SK-MEL-5 (cell line): ENCODE results near the gene RTKN2. TPM values are rescaled to one million over a fixed set of nuclear protein-coding genes. Genes with fewer than 3 reads are reported as not detected.

Source experiments
- DNase-seq: peaks from one replicate; pipeline ENCODE4 v3.0.0-alpha.2; 2016; ENCODE audit warnings: low read depth, low spot score
- in situ Hi-C: cut with HindIII; loops from 2 replicates; pipeline ENCODE4 v1.10.0; 2016; ENCODE audit warnings: low sequenced_read_pairs, high pct_unique_total_duplicates, low pct_unique_long_range_greater_than_20kb
- total RNA-seq: library from RNA; depleted of rRNA; stranded (reverse); fragments of >200 nt; shearing (Covaris generic); gene quantifications from 2 replicates; pipeline ENCODE4 v1.2.3, GENCODE V29; 2014

The RTKN2 gene
- total RNA-seq, 1 experiment from 2014 or later: 0.98 TPM

DNA sequence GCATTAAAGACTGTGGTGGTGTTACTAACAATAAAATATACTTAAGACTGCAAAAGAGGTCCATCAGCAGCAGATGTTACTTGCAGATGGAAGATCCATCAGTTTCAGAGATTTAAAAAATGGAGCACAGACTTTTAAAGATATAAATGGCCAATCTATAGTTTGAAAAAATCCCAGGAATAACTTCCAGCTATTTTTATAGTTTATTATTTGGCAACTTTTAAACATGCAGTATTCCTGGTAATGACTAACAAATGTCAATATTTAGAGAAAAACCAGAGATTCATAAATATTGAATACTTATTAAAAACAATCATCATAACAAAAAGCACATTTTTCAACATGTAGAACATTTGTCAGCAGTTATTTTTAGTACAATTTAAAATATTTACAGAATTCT, 30.7 kb downstream of the RTKN2 start:
- in situ Hi-C loops: no loop called here
- no peak for DNase-seq

DNA sequence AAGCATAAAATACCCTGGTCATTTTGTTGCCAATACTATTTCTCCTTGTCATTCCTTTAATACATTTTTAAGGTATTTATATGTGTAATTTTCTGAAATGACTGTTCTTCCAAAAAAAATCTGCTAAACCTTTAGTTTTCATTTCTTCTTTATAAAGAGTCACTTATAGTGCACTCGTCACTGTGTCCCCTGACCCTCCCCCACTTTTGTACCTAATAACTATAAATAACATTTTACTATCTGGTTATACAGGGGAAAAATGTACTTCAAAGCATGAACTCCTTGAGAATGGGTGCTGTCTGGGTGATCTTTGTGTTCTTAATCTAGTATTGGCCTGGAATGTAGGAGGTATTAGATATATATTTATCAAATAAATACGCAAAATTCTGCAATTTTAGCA, 31.1 kb downstream of the RTKN2 start:
- no peak for DNase-seq
- in situ Hi-C loops: no loop called here

- DNase-seq: no peak
- in situ Hi-C loops: no loop called here
Observed at GRCh38 chr10:62234077-62234605, 34.5 kb downstream of the RTKN2 start.

DNA sequence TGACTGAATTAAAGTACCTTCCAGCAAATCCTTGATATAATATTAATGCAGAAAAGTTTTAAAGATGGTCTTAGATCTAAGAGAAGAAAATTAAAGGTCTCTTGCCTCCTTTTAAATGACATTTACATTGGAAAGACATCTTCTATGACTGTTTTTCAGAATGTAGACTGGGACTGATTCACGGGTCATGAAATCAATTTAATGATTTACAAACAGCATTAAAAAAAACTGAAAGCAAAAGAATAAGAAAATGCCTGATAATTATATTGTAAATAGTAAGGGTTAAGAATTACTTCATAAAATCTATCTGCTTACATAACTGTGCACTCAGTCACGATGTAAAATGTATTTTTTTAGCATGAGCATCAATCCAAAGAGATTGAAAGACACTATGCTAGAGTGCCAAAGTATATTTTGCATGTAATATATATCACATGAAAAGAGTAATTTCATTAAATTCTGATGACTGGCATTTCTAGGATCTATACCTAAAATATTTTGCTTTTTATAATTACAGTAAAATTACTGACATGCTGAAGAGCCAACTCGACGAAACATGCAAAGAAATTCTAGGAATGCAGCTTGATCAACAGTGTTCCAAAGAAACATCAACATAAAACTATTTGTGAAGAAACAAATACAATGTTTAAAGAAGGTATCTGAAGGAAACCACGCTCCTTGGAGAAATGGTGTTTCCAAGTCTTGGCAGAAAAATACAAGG, 35.1 kb downstream of the RTKN2 start:
- in situ Hi-C loops: no loop called here
- DNase-seq: no peak

DNA sequence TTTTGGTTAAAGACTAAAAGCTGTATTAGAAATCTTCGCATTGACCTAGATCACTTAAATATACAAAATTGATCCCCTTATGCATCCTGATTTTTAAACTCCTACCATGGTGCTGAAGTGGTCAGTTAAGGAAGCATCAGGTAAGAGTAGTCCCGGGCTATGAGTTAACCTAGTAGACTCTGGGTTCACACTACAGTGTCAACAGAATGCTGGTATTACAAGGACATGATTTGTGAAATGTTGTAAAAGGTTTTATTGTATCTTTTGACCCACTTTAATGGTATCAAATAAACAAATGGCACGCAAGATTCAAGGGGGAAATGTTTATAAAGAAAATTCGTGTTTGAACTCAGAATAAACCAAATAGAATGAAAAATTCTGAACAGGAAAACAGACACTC, 36.8 kb downstream of the RTKN2 start:
- no peak for DNase-seq
- in situ Hi-C loops: no loop called here

GRCh38 chr10:62231371-62231770, 37.3 kb downstream of the RTKN2 start:
- no peak for DNase-seq
- in situ Hi-C loops: no loop called here

GRCh38 chr10:62230344-62231121, 38.1 kb downstream of the RTKN2 start:
- in situ Hi-C loops: no loop called here
- DNase-seq: no peak

GRCh38 chr10:62225362-62225761, 43.3 kb downstream of the RTKN2 start:
- in situ Hi-C loops: no loop called here
- DNase-seq: no peak

DNA sequence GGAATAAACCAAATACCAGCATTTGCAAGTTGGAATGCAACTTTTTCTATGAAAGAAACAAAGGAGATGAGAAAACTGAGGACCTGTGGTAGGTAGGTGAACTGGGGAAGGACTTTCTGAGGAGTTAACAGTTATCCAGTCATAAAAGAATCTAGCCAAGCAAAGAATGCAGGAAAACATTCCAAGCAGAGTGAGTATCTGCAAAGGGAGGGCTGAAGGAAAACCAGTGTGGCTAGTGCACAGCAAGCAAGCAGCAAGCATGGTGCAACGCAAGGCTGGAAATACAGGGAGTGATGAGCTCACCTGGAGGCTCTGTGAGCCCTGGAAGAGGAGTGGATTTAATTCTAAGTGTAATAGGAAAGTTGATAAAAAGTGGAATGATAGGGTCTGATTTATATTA, 44.0 kb downstream of the RTKN2 start:
- in situ Hi-C loops: no loop called here
- DNase-seq: no peak

DNA sequence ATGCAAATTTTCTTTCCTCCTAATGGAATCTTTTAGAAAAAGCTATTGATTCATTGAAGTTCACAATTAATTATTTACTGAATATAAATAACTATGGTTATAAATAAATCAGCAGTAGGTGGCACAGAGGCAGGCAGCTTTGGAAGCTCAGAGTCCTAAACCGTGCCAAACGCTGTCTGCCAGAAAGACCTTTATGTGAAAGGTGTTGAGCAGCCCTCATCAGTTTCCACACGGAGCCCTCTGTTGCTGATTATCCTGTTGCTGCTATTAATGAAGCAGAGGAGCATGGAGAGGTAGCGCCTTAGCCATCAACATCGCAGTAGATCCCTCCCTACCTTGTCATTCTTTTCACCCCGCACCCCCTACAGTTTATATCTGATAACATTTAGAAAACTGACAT, 51.0 kb downstream of the RTKN2 start:
- no peak for DNase-seq
- in situ Hi-C loops: no loop called here

DNA sequence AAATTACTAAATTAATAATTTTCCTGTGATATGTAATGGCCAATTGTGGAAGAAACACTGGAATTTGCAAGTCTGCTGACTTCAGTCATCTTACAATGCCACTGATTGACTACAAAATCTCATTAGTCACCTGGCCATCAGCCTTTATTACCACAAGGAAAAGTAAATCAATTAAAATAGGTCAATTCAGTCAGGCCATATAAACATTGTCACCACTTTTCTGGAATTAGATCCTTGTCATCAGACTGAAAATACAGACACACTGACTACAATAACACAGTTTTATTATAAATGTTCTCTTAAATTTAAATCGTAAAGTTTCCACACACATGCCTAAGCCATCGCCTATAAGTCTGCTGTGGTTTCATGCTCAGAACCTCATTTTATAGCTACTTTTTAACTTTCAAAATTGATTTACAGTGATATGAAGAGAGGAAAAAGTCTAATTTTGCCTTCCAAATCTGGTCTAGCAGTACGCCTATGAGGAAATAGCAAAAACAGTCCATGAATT, 54.2 kb downstream of the RTKN2 start:
- no peak for DNase-seq
- in situ Hi-C loops: no loop called here

- in situ Hi-C loops: no loop called here
- no peak for DNase-seq
Observed at GRCh38 chr10:62205750-62206399, 62.8 kb downstream of the RTKN2 start.

DNA sequence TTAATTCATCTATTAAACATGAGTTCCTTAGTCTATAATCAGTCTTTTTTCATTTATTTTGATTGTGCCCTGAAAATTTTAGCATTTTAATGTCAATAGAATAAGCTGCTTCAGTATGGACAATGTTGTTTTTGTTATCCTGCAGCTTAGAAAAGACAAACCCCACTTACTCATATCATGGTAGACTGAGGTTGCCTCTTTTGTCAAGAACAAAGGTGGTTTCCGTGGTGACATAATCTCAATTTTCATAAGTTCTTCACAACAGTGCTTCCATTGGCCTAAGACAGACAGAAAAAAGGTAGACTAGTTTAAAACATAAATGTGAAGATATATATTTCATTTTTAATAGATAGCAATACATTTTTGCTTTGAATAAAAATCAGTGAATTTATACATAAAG, 69.1 kb downstream of the RTKN2 start:
- peak; percentile 6 for DNase-seq
- in situ Hi-C loops: no loop called here

DNA sequence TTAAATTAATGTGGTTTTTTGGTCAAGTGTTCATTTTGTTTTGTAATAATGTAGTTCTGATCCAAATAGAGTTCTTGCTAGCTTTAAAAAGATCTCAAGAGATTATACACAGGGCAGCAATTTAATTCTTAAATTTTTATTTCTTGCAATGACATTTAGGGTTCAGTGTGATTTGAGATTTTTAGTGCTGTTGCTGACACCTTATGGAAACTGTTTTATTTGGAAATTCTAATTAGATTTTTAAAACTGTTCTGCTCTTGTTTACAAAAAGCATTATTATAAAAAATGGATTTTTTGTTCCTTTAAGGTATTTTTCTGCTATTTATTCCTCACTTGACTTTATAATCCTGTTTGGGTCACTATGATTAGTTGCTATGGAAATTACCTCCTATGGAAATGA, 72.1 kb downstream of the RTKN2 start:
- DNase-seq: no peak
- in situ Hi-C loops: no loop called here

DNA sequence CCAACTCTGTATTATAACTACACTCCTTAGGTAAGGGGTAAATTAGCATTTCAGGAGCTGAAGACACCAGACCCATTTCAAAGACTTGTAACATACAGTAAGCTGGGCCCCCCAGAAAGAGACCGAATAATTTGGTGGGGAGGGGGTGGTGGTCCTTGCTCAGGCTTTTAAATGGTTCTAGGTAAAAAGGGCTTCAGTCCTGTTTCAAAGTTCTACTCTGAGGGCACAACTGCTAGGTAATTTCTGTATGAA, 73.0 kb downstream of the RTKN2 start:
- in situ Hi-C loops: no loop called here
- no peak for DNase-seq

- in situ Hi-C loops: no loop called here
- DNase-seq: no peak
Observed at GRCh38 chr10:62194924-62195674, 73.5 kb downstream of the RTKN2 start.

- in situ Hi-C loops: no loop called here
- no peak for DNase-seq
Observed at GRCh38 chr10:62193479-62193878, 75.2 kb downstream of the RTKN2 start.

DNA sequence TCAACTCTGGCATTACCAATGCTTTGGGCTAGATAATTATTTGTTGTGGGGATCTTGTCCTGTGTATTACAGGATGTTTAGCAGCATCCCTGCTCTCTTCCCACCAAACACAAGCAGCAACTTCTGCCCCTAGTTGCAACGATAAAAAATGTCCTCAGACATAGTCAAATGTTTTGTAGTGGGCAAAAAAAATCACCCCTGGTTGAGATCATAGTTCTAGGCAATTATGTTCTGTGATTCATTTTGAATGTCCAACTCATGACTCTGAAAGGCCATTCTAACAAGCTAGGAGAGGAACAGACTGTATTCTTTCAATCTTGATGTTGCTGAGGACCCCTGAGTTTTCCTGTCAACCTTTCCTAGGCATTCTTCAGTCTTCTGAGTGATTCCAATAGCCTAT, 79.5 kb downstream of the RTKN2 start:
- no peak for DNase-seq
- in situ Hi-C loops: no loop called here
